Activated CD8-positive, alpha-beta memory T cell treated with anti-CD3 and anti-CD28 coated beads, Interleukin-2, amount 10 ng/mL, durations not matched to agents 7 days and 5 days (primary cell): Measurements from ENCODE around the gene GPR25. TPM values are rescaled to one million over a fixed set of nuclear protein-coding genes. Genes with fewer than 3 reads are reported as not detected.

Experiments
- ATAC-seq: fragments of 150-1000 bp; cut with Tn5 transposase; one replicate; pipeline ENCODE4 v1.10.0; 2021; ENCODE audit warnings: moderate library complexity
- CTCF ChIA-PET: fragments of 350-600 bp; sonication (Branson Sonifier 250); formaldehyde crosslinking; loops from one replicate; lab custom pipeline; 2021; ENCODE audit warnings: antibody characterized with exemption; lab: Charles Lee
- DNase-seq: peaks from one replicate; pipeline ENCODE4 v3.0.0-alpha.2; 2020
- H3K27ac Mint-ChIP-seq: one replicate; pipeline ENCODE4 v1.8.0; 2021; ENCODE audit warnings: mild to moderate bottlenecking, mixed read lengths
- H3K27me3 Mint-ChIP-seq: one replicate; pipeline ENCODE4 v1.8.0; 2021; ENCODE audit warnings: mixed read lengths
- H3K36me3 Mint-ChIP-seq: one replicate; pipeline ENCODE4 v1.8.0; 2021; ENCODE audit warnings: mild to moderate bottlenecking, mixed read lengths
- H3K4me1 Mint-ChIP-seq: one replicate; pipeline ENCODE4 v1.8.0; 2021; ENCODE audit warnings: mixed read lengths
- H3K4me3 Mint-ChIP-seq: one replicate; pipeline ENCODE4 v1.8.0; 2021; ENCODE audit warnings: mild to moderate bottlenecking, moderate library complexity, mixed read lengths
- H3K9me3 Mint-ChIP-seq: one replicate; pipeline ENCODE4 v1.8.0; 2022; ENCODE audit warnings: low read depth, mixed read lengths
- total RNA-seq, 2 experiments: library from RNA; stranded (reverse); gene quantifications; one replicate each; pipeline ENCODE4 v1.2.3, GENCODE V29; 2021

The GPR25 gene
- total RNA-seq, 2 experiments from 2014 or later: 0.35 TPM; not detected in 1

- Mint-ChIP-seq H3K27ac (no peak overlapping the region), H3K4me1 (peaks cover 44% of the 10 kb centered on the region), H3K27me3 (peaks cover 80% of the 10 kb centered on the region), H3K4me3 (no peak overlapping the region), H3K36me3 (no peaks in the 10 kb centered on the region), H3K9me3 (no peaks in the 10 kb centered on the region)
- CTCF ChIA-PET: no interaction called here
- ATAC-seq: no peak
- DNase-seq: no peak
Measured at GRCh38 chr1:200892546-200892945, 19.8 kb downstream of the GPR25 start.

- ATAC-seq (no peak), DNase-seq (no peak)
- peaks cover 40% of the 10 kb centered on the region for H3K4me1 Mint-ChIP-seq
- CTCF ChIA-PET: no interaction called here
- no peak overlapping the region for H3K4me3 Mint-ChIP-seq
- H3K27ac Mint-ChIP-seq: no peak overlapping the region
- no peaks in the 10 kb centered on the region for H3K9me3 Mint-ChIP-seq
- H3K27me3 Mint-ChIP-seq: peaks cover 80% of the 10 kb centered on the region
- H3K36me3 Mint-ChIP-seq: no peaks in the 10 kb centered on the region
Measured at GRCh38 chr1:200892958-200893357, 20.2 kb downstream of the GPR25 start.

GRCh38 chr1:200893411-200893901 is 20.7 kb downstream of the GPR25 start:
- no peaks in the 10 kb centered on the region for H3K36me3 Mint-ChIP-seq
- ATAC-seq: no peak
- H3K27ac Mint-ChIP-seq: no peak overlapping the region
- peaks cover 84% of the 10 kb centered on the region for H3K27me3 Mint-ChIP-seq
- H3K9me3 Mint-ChIP-seq: no peaks in the 10 kb centered on the region
- no peak overlapping the region for H3K4me3 Mint-ChIP-seq
- no peak for DNase-seq
- peaks cover 35% of the 10 kb centered on the region for H3K4me1 Mint-ChIP-seq
- CTCF ChIA-PET: no interaction called here

DNA sequence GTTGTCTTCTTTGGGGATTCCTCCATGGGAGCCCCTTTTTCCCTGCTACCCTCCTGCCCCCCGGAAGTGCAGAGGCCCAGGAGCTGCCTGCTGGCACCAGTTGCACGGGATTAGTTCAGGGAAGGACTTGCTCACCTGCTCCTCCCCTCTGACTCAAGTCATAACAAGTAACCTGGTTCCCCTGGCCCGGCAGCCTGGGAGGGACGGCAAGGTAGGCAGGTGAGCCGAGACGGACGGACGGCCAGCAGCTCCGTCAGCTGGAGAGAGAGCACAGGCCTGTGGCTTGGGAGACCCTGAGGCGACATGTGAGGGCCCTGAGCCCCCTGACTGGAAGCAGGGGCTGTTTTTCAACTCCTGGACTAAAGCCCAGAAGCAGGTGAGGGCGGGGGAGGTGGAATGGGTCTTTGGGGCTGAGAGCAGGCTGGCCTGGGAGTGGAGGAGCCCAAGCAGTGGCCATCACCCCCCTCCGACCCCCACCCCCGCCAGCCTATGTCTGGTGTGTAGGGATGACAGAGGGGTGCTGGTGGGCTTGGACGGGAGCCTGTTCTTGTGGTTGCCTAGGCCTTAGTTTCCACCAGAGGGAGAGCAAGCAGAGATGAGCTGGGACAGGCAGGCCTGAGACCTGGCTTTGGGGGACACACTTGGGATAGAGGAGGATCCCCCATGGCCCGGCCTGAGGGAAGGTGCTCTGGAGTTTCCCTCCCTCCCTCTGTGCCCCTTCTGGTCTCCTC is 22.1 kb downstream of the GPR25 start, which contains the start of gene INAVA:
TSS of gene INAVA (plus strand) at position 189 of the 731 bp plus-strand sequence. CDS start 3,501 bp downstream, outside the sequence.
- Mint-ChIP-seq H3K9me3 (no peaks in the 10 kb centered on the region), H3K4me3 (no peak within 1 kb of the TSS), H3K4me1 (peaks cover 21% of the 10 kb centered on the region), H3K27ac (no peak within 1 kb of the TSS), H3K36me3 (no peaks in the 10 kb centered on the region), H3K27me3 (peaks cover 83% of the 10 kb centered on the region)
- no peak for ATAC-seq
- CTCF ChIA-PET: no interaction called here
- no peak for DNase-seq

- CTCF ChIA-PET: interaction anchor here (0.5 kb wide), 1 partner anchor 273 kb away, joined by 3 read pairs; no protein-coding TSS in a partner anchor
- Mint-ChIP-seq H3K4me3 (no peak overlapping the region), H3K4me1 (peaks cover 15% of the 10 kb centered on the region), H3K9me3 (no peaks in the 10 kb centered on the region), H3K27me3 (peaks cover 78% of the 10 kb centered on the region), H3K36me3 (no peaks in the 10 kb centered on the region), H3K27ac (no peak overlapping the region)
- no peak for DNase-seq
- no peak for ATAC-seq
Measured at GRCh38 chr1:200895443-200895789, 22.6 kb downstream of the GPR25 start.

GRCh38 chr1:200895801-200896530 is 23.2 kb downstream of the GPR25 start:
- no peaks in the 10 kb centered on the region for H3K9me3 Mint-ChIP-seq
- no peak overlapping the region for H3K27ac Mint-ChIP-seq
- H3K4me1 Mint-ChIP-seq: peaks cover 11% of the 10 kb centered on the region
- CTCF ChIA-PET: interaction anchor here (0.5 kb wide), 1 partner anchor 274 kb away, joined by 3 read pairs; no protein-coding TSS in a partner anchor
- no peak for ATAC-seq
- peaks cover 78% of the 10 kb centered on the region for H3K27me3 Mint-ChIP-seq
- no peak overlapping the region for H3K4me3 Mint-ChIP-seq
- H3K36me3 Mint-ChIP-seq: no peaks in the 10 kb centered on the region
- DNase-seq: no peak

- no peaks in the 10 kb centered on the region for H3K9me3 Mint-ChIP-seq
- peaks cover 9% of the 10 kb centered on the region for H3K4me1 Mint-ChIP-seq
- H3K27me3 Mint-ChIP-seq: peaks cover 79% of the 10 kb centered on the region
- H3K4me3 Mint-ChIP-seq: no peak overlapping the region
- H3K27ac Mint-ChIP-seq: no peak overlapping the region
- no peak for DNase-seq
- ATAC-seq: no peak
- CTCF ChIA-PET: interaction anchor here (0.6 kb wide), 1 partner anchor 9 kb away, joined by 3 read pairs; no protein-coding TSS in a partner anchor
- H3K36me3 Mint-ChIP-seq: no peaks in the 10 kb centered on the region
Measured at GRCh38 chr1:200896531-200897196, 23.9 kb downstream of the GPR25 start.

DNA sequence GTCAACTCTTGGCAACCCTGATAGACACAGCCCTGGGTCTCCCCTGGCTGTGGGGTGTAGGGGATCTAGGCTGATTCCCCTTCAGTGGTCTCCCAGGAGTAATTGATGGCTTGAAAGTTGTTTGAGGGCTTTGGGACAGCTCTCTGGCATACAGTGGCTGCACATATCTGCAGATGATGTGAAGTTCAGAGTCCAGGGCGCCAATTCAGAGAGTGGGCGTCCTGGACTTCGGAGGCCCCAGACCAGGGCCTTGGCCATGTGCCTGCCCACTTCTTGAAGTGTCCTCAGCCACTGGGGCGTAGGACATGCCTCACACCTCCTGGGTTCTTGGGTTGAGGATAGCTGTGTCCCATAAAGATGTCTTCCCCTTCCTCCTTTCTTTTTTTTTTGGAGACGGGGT is 24.5 kb downstream of the GPR25 start:
- peaks cover 79% of the 10 kb centered on the region for H3K27me3 Mint-ChIP-seq
- CTCF ChIA-PET: interaction anchor here (0.6 kb wide), 1 partner anchor 9 kb away, joined by 3 read pairs; no protein-coding TSS in a partner anchor

GRCh38 chr1:200899015-200899386 is 26.2 kb downstream of the GPR25 start:
- CTCF ChIA-PET: no interaction called here
- H3K27me3 Mint-ChIP-seq: peaks cover 75% of the 10 kb centered on the region
- H3K36me3 Mint-ChIP-seq: no peaks in the 10 kb centered on the region
- H3K4me3 Mint-ChIP-seq: no peak overlapping the region
- H3K27ac Mint-ChIP-seq: no peak overlapping the region
- H3K9me3 Mint-ChIP-seq: no peaks in the 10 kb centered on the region
- no peaks in the 10 kb centered on the region for H3K4me1 Mint-ChIP-seq
- ATAC-seq (no peak), DNase-seq (no peak)

More for the DNA sequence above, 24.5 kb downstream of the GPR25 start:
- H3K36me3 Mint-ChIP-seq: no peaks in the 10 kb centered on the region
- DNase-seq (no peak), ATAC-seq (no peak)
- H3K27ac Mint-ChIP-seq: no peak overlapping the region
- H3K4me3 Mint-ChIP-seq: no peak overlapping the region
- H3K9me3 Mint-ChIP-seq: no peaks in the 10 kb centered on the region
- peaks cover 5% of the 10 kb centered on the region for H3K4me1 Mint-ChIP-seq

GRCh38 chr1:200899451-200899915 is 26.7 kb downstream of the GPR25 start:
- H3K36me3 Mint-ChIP-seq: no peaks in the 10 kb centered on the region
- H3K4me1 Mint-ChIP-seq: no peaks in the 10 kb centered on the region
- H3K27ac Mint-ChIP-seq: no peak overlapping the region
- DNase-seq: no peak
- H3K4me3 Mint-ChIP-seq: no peak overlapping the region
- H3K9me3 Mint-ChIP-seq: no peaks in the 10 kb centered on the region
- CTCF ChIA-PET: interaction anchor here (1.7 kb wide), 1 partner anchor 8 kb away, joined by 3 read pairs; no protein-coding TSS in a partner anchor
- no peak for ATAC-seq
- peaks cover 74% of the 10 kb centered on the region for H3K27me3 Mint-ChIP-seq

GRCh38 chr1:200899954-200900867 is 27.4 kb downstream of the GPR25 start:
- Mint-ChIP-seq H3K9me3 (no peaks in the 10 kb centered on the region), H3K4me1 (peaks cover 1% of the 10 kb centered on the region), H3K27ac (no peak overlapping the region), H3K4me3 (no peak overlapping the region), H3K27me3 (peaks cover 77% of the 10 kb centered on the region), H3K36me3 (no peaks in the 10 kb centered on the region)
- ATAC-seq (no peak), DNase-seq (no peak)
- CTCF ChIA-PET: interaction anchor here (1.7 kb wide), 1 partner anchor 9 kb away, joined by 3 read pairs; no protein-coding TSS in a partner anchor

- Mint-ChIP-seq H3K4me1 (peaks cover 7% of the 10 kb centered on the region), H3K4me3 (no peak overlapping the region), H3K27me3 (peaks cover 77% of the 10 kb centered on the region), H3K9me3 (no peaks in the 10 kb centered on the region), H3K36me3 (no peaks in the 10 kb centered on the region), H3K27ac (no peak overlapping the region)
- CTCF ChIA-PET: interaction anchor here (1.7 kb wide), 1 partner anchor 10 kb away, joined by 3 read pairs; no protein-coding TSS in a partner anchor
- ATAC-seq (no peak), DNase-seq (no peak)
Measured at GRCh38 chr1:200900877-200901276, 28.1 kb downstream of the GPR25 start.
